ENCODE results near the gene CACNA2D2. TPM values are rescaled to one million over a fixed set of nuclear protein-coding genes. Genes with fewer than 3 reads are reported as not detected.

Gene CACNA2D2
- total and polyA plus RNA-seq, 2 of the 13 experiments (the other 11 are each of a cell fraction or from before 2014, with no cell fraction given), result not detected

DNA sequence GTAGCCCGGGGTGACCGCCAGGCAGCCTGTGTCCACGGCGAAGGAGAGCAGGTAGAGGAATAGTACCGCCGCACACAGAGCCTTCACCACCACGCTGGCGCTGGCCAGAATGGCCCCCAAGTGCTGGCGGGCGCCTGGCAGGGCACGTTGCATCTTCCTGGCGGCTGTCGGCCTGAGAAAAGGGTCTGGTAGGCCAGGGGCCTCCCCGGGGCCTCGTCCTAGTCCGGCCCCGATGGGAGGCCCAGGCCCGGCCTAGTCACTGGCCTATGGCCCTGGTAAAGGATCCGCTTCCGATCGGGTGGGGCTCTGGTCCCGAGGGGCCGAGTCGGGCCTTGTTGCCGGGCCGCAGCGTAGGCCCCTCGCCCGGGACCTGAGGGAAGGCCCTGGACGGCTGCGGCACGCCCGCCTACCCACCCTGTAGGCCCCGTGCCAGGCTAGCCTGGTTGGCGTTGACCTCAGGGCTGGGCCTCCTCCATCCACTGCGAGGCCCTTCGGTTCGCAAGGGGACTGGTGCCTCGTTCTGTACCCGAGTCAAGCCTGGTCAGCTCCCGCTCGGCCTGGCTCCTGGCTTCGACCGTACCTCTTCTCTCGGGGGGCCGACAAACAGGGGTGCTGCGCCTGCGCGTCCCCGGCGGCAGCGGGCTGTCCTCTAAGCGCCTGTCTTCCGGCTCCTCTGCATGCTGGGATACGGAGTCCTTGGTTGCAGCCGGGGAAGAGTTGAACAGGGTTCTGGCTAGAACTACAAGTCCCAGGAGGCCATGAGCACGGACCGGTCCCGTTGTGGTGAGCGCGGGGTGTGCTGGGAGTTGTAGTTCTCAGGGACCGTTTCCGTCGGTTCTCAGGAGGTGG is 144.3 kb downstream of the CACNA2D2 start, which contains the start of gene TMEM115 (continued):
- TF ChIP-seq, protein P1, sequence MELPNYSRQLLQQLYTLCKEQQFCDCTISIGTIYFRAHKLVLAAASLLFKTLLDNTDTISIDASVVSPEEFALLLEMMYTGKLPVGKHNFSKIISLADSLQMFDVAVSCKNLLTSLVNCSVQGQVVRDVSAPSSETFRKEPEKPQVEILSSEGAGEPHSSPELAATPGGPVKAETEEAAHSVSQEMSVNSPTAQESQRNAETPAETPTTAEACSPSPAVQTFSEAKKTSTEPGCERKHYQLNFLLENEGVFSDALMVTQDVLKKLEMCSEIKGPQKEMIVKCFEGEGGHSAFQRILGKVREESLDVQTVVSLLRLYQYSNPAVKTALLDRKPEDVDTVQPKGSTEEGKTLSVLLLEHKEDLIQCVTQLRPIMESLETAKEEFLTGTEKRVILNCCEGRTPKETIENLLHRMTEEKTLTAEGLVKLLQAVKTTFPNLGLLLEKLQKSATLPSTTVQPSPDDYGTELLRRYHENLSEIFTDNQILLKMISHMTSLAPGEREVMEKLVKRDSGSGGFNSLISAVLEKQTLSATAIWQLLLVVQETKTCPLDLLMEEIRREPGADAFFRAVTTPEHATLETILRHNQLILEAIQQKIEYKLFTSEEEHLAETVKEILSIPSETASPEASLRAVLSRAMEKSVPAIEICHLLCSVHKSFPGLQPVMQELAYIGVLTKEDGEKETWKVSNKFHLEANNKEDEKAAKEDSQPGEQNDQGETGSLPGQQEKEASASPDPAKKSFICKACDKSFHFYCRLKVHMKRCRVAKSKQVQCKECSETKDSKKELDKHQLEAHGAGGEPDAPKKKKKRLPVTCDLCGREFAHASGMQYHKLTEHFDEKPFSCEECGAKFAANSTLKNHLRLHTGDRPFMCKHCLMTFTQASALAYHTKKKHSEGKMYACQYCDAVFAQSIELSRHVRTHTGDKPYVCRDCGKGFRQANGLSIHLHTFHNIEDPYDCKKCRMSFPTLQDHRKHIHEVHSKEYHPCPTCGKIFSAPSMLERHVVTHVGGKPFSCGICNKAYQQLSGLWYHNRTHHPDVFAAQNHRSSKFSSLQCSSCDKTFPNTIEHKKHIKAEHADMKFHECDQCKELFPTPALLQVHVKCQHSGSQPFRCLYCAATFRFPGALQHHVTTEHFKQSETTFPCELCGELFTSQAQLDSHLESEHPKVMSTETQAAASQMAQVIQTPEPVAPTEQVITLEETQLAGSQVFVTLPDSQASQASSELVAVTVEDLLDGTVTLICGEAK (IDR thresholded peaks at IDR 0.05), result no peak
- TF ChIP-seq, protein P1 (CRISPR knock-in tag; IDR thresholded peaks at IDR 0.05), result peak; percentile 80
- TF ChIP-seq ZNF614 (CRISPR knock-in tag; IDR thresholded peaks at IDR 0.05; ENCODE audit: borderline replicate concordance) (peak; percentile 58; the same call in 1 of the 2 replicates), PBX2 (CRISPR knock-in tag; IDR thresholded peaks at IDR 0.05) (no peak), ZBTB33 (CRISPR knock-in tag; IDR thresholded peaks at IDR 0.05) (no peak), SNAPC2 (CRISPR knock-in tag; IDR thresholded peaks at IDR 0.05) (no peak), DNMT3B (CRISPR knock-in tag; conservative IDR thresholded peaks at IDR 0.05) (peak; percentile 58; the same call in 1 of the 2 replicates), ZNF12 (CRISPR knock-in tag; IDR thresholded peaks at IDR 0.05) (peak; percentile 22; the same call in 1 of the 2 replicates), FOSL1 (CRISPR knock-in tag; IDR thresholded peaks at IDR 0.05; ENCODE audit: borderline replicate concordance) (no peak), FOXM1 (CRISPR knock-in tag; IDR thresholded peaks at IDR 0.05) (no peak), FLYWCH1 (CRISPR knock-in tag; IDR thresholded peaks at IDR 0.05) (no peak; the same call in 1 of the 2 replicates), IKZF4 (CRISPR knock-in tag; IDR thresholded peaks at IDR 0.05; ENCODE audit: borderline replicate concordance, low read depth, not compliant biosample characterization) (peak; percentile 95)
- TF ChIP-seq, protein P2, sequence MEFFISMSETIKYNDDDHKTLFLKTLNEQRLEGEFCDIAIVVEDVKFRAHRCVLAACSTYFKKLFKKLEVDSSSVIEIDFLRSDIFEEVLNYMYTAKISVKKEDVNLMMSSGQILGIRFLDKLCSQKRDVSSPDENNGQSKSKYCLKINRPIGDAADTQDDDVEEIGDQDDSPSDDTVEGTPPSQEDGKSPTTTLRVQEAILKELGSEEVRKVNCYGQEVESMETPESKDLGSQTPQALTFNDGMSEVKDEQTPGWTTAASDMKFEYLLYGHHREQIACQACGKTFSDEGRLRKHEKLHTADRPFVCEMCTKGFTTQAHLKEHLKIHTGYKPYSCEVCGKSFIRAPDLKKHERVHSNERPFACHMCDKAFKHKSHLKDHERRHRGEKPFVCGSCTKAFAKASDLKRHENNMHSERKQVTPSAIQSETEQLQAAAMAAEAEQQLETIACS (CRISPR knock-in tag; IDR thresholded peaks at IDR 0.05), result peak; percentile 41; the same call in 1 of the 2 replicates
- TF ChIP-seq, protein P3, sequence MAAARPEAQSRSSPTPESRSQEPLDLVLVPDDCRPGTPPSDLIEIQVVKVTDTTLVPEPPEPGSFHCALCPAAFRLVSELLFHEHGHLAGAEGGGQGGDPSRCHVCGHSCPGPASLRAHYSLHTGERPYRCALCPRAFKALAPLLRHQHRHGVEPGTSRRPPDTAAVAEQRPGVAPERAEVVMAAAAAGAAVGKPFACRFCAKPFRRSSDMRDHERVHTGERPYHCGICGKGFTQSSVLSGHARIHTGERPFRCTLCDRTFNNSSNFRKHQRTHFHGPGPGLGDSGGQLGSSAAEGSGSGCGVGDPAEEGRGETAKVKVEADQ (CRISPR knock-in tag; IDR thresholded peaks at IDR 0.05; ENCODE audit: borderline replicate concordance), result peak; percentile 93

Measured in HepG2 (cell line).